Activated CD8-positive, alpha-beta memory T cell treated with anti-CD3 and anti-CD28 coated beads, Interleukin-2, amount 50 U/mL, for 1 hour (primary cell): ENCODE measurements around the gene PRM3.
A peak's percentile ranks its signal among the peaks of the same experiment; 100 is the strongest.
"Not testable (repeated sequence)": the region's sequence is repeated elsewhere in the genome, so short reads cannot be mapped to it uniquely, and the experiment has no call there.

Source experiments
- DNase-seq: peaks from one replicate; pipeline ENCODE4 v3.0.0-alpha.2; 2020; ENCODE audit errors: extremely low read depth

PRM3 gene

GRCh38 chr16:11303405-11304138 lies 30.1 kb upstream of the PRM3 start:
- no peak for DNase-seq

DNA sequence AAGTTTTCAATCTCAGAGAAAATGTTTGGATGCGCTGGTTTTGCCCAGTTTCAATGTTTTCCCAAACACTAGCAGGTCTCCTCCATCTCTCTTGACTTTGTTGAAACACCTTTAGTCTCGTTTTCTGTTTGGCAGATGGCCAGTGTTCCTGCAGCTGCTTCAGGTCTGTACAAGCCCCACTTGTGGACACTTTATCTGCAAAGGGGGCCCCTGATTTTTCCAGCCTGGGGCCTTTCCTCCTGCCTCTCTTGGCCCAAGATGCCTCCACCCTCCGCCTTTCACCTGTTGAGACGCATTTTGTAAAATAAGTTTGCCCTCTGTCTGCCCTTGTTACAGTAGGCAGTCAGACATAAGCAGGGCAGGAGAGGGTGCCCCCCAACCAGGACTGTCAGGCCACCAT lies 29.5 kb upstream of the PRM3 start:
- DNase-seq, result no peak

DNA sequence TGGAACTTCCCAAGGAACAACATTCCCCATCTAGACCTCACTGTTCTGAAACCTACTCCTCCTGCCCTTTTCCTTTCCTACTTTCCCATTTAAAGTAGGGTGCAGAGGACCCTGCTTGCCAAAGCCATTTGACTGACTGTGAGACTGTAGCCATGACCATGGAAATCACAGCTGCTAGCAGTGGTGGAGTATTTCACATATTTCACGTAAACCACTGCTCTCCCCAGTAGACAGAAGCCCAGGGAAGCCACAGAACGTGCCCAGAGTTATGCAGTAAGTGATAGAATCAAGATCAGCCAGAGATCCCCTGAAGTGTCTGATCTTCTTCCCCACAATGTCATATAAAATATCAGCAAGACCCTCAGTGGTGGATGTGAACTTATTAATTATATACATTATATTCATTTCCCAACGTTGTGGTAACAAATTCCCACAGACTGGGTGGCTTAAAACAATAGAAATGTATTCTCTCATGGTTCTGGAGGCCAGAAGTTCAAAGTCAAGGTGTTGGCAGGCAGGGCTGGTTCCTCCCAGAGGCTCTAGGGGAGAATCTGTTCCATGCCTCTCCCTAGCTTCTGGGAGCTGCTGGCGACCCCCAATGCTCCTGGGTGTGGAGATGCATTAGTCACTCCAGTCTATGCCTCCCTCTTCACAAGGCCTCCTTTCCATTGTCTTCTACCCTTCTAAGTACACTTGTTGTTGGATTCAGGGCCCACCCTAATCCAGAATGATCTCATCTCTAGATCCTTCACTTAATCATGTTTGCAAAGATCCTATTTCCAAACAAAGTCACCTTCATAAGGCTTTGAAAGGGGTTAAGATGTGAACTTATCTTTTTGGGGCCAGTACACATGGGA lies 28.4 kb upstream of the PRM3 start:
- no peak for DNase-seq

DNA sequence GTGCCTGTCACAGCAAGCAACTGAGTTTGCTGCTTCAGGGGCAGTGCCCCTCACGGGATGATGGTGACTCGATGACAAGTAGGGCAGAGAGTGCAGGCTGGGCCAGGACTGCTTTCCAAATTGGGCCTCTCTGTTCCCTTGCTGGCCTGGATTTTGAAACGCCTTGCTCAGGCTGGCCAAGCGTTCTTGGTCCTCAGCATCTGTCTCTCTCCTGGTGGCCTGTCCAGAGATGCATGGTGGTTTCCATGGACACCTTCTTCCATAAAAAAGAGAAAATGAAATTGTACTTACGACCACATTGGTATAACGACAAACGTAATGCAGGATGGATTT lies 27.1 kb upstream of the PRM3 start:
- no peak for DNase-seq

DNA sequence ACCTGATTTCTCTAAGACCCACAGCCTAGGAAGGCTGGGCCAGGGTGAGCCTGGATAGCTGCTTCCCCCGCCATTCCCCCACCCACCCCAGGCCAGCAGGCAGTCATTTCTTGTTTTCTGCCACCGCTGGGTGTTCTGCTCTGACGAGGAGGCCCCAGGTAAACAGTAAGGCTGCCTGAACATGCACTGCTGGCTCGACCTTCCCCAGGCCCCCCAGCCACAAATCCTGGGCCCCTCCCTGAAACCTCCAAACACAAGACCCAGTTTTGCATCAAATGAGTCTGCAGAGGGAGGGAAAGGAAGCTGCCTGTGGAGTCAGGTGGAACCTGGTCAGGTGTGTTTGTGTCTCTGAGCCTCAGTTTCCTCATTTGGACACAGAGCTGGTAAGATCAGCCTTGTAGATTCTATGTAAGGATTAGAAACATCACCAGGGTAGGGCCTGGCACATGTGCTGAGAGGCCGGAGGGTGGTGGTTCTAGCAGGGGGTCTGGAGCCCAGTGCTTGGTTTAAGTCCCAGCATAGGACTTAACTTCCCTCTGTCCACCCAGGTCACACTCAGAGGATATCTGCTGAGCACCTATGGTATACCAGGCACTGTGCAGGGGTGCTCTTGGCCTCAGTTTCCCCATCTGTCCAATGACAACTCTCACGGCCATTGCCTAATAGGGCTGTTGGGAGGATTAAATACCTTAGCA lies 26.6 kb upstream of the PRM3 start:
- DNase-seq, result no peak

DNA sequence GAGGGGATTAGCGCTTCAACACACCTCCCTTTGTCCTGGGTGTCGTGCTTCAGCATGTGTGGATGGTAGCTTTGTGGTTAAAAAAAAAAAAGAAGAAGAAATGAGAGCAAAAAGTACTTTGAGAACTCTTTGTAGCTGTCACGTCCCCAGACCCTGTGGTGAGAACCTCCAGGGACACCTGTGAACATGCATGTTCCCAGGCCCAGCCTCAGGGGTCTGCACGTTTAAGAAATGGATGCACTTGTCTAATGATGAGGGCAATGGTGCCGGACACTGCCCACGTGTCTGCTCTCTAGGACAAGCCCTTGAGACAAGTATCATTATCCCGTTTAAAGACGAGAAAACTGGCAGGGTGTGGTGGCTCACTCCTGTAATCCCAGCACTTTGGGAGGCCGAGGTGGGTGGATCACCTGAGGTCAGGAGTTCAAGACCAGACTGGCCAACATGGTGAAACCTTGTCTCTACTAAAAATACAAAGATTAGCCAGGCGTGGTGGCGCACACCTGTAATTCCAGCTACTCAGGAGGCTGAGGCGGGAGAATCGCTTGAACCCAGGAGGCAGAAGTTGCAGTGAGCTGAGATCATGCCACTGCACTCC lies 25.6 kb upstream of the PRM3 start:
- not testable (repeated sequence) for DNase-seq

GRCh38 chr16:11298143-11298900 lies 24.9 kb upstream of the PRM3 start:
- DNase-seq, result no peak

GRCh38 chr16:11297492-11298142 lies 24.2 kb upstream of the PRM3 start:
- DNase-seq, result peak; percentile 20

DNA sequence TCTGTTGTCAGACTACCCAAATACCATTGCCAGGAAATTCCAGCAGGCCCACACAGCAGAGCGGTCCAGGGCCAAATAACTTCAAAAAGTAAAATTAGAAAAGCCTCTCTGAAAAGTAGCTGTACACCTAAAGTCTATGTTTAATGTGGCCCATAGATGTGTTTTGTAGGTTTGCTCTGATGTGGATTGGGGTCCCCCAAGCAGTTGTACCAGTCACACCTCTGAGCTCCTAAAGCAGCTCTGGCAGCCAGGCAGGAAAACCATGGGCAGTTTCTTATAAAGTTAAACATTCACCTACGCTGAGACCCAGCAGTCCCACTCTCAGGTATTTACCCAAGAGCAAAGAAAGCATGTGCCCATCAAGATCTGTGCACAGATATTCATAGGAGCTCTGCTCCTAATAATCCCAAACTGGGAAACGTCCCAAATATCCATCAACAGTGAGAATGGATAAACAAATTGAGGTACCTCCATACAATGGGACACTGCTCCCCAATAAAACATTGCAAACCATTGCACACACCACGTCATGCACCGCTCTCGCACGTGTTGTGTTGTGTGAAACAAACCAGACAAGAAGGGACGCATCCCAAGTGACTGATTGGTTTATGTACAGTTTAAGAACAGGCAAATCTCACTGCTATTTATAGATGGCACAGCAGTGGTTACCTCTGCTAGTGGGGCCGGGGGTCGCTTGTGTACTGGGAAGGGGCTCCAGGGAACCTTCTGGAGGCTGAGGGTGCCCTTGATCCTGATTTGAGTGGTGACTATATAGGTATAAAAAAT lies 23.5 kb upstream of the PRM3 start:
- DNase-seq, result no peak

DNA sequence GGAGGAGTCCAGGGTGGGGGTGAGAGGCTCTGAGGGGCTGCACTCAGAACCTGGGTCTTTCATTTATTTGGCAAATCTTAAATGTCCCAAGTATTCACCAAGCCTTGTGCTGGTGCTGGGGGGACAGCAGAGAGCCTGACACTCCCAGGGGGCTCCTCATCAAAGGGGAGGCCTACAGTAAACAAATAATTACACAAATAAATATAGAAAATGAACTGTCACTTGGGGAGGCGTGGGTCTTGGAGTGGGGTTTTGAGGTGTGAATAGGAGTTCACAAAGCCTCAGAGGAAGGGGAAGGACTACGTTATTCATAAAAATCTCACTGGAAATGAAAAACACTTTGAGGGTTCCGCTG lies 22.9 kb upstream of the PRM3 start:
- DNase-seq, result no peak

GRCh38 chr16:11295672-11296071 lies 22.2 kb upstream of the PRM3 start:
- no peak for DNase-seq

DNA sequence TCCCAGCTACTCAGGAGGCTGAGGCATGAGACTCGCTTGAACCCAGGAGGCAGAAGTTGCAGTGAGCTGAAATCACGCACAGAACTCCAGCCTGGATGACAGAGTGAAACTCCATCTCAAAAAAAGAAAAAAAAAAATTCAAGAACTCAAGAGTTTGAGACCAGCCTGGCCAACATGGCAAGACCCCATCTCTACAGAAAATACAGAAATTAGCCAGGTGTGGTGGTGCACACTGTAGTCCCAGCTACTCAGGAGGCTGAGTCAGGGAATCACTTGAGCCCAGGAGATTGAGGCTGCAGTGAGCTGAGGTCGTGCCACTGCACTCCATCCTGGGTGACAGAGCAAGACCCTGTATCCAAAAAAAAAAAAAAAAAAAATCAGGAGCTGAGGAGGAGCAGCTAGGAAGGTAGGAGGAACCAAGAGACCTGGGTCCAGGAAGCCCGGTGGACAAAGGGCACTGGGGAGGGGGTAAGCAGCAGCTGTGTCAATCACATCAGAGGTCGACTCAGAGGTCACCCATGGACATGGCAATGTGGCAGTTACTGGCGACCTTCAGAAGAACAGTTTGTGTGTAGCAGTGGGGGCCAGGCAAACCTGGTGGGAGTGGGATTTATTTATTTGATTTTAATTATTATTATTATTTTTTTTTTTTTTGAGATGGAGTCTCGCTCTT lies 18.8 kb upstream of the PRM3 start:
- no peak for DNase-seq

DNA sequence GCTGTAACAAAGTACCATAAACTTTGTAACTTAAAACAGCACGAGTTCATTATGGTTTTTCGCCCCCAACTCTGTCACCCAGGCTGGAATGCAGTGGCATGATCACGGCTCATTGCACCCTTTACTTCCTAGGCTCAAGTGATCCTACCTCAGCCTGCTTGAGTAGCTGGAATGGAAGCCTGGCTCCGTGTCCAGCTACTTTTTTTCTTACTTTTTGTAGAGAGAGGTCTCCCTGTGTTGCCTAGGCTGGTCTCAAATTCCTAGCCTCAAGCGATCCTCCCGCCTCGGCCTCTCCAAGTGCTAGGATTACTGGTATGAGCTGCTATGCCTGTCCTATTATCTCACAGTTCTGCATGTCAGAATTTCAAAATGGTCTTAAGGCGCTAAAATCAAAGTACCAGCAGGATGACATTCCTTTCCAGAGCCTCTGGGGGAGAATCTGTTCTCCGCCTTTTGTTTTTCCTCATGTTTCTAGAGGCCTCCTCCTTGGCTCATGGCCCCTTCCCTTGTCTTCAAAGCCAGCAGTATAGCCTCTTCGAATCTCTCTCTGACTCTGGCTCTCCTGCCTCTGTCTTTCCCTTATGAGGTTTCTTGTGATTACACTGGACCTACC lies 17.8 kb upstream of the PRM3 start:
- no peak for DNase-seq

- no peak for DNase-seq
Measured at GRCh38 chr16:11290102-11290893, 16.9 kb upstream of the PRM3 start.

GRCh38 chr16:11289696-11290095 lies 16.3 kb upstream of the PRM3 start:
- not testable (repeated sequence) for DNase-seq

GRCh38 chr16:11289202-11289601 lies 15.8 kb upstream of the PRM3 start:
- DNase-seq, result no peak

GRCh38 chr16:11285842-11286241 lies 12.4 kb upstream of the PRM3 start:
- no peak for DNase-seq

- DNase-seq, result no peak
Measured at GRCh38 chr16:11283820-11284248, 10.4 kb upstream of the PRM3 start.
